Pulmonary artery endothelial cell (primary cell): Measurements from ENCODE around the gene CDX2. TPM values are rescaled to one million over a fixed set of nuclear protein-coding genes. Genes with fewer than 3 reads are reported as not detected.

ENCODE experiments used
- DNase-seq: peaks from one replicate; pipeline ENCODE4 v3.0.0-alpha.2; 2011; ENCODE audit warnings: low read depth, low spot score
- total RNA-seq: library from RNA; depleted of rRNA; stranded (reverse); fragments of >200 nt; gene quantifications from 2 replicates; pipeline ENCODE4 v1.2.3, GENCODE V29; 2014

Gene CDX2
- total RNA-seq, 1 donor from 2014 or later, result not detected

GRCh38 chr13:27928805-27929753, 40.0 kb downstream of the CDX2 start:
- DNase-seq, result no peak

- no peak for DNase-seq
Measured at GRCh38 chr13:27928353-27928804, 40.7 kb downstream of the CDX2 start.

DNA sequence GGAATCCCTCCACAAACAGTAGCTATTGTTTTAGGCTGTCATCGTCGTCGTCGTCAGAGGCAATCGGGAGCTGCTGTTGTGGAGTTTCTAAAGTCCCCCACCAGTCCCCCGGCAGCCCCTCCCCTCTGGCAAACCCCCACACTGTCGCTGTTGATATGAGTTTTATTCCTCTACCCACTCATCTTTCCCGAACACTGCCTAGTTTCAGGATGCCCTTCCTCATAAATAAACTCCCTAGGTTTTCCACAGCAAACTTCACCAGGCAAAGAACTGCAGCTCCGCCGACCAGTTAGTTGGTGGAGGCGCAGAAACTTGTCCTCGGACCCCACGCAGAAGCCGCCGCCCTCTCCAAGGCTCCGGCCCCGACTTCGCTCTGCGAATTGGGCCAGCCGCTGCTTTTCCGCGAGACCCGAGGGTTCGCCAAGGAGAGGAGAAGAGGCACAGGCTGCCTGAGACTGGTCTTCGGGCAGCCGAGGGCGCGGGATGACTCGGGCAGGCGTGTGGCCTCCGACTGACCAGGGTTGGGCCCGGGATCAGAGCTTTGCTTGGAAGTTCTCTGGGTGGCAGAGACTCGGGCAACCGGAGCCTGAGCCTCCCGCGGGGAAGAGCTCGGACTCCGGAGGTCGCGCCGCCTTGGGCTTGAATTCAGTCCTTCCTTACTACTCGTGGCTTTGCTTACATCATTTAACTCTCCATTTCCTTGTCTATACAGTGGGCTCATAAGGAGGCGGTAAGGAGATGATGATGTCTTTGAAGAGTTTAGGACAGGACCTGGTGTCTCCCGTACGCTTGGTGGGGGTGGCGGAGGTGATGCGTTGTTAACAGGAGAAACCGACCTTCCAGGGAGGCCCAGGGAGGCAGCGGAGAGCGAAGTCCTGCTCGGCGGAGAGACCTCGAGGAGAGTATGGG, 41.4 kb downstream of the CDX2 start:
- no peak for DNase-seq

- DNase-seq, result no peak
Measured at GRCh38 chr13:27926644-27927434, 42.3 kb downstream of the CDX2 start.

DNA sequence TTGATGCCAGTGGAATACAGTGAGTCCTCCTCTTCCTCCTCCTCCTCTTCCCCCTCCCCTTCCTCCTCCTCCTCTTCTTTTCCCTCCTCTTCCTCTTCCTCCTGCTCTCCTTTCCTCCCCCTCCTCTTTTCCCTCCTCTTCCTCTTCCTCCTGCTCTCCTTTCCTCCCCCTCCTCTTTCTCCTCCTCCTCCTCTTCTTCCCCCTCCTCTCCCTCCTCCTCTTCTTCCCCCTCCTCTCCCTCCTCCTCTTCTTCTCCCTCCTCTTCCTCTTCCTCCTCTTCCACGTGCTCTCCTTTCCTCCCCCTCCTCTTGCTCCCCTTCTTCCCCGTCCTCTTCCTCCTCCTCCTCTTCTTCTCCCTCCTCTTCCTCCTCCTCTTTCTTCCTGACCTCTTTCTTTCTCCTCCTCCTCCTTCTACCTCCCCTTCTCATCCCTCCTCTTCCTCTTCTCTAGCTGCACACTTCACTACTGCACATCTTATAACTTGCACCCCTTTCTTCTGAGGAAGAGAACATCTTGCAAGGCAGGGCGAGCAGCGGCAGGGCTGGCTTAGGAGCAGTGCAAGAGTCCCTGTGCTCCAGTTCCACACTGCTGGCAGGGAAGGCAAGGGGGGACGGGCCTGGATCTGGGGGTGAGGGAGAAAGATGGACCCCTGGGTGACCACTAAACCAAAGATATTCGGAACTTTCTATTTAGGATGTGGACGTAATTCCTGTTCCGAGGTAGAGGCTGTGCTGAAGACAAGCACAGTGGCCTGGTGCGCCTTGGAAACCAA, 43.7 kb downstream of the CDX2 start:
- DNase-seq, result no peak

DNA sequence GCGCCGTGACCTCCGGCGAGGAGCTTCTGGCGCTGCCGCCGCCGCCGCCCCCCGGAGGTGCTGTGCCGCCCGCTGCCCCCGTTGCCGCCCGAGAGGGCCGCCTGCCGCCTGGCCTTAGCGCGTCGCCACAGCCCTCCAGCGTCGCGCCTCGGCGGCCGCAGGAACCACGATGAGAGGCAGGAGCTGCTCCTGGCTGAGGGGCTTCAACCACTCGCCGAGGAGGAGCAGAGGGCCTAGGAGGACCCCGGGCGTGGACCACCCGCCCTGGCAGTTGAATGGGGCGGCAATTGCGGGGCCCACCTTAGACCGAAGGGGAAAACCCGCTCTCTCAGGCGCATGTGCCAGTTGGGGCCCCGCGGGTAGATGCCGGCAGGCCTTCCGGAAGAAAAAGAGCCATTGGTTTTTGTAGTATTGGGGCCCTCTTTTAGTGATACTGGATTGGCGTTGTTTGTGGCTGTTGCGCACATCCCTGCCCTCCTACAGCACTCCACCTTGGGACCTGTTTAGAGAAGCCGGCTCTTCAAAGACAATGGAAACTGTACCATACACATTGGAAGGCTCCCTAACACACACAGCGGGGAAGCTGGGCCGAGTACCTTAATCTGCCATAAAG, 44.5 kb downstream of the CDX2 start:
- DNase-seq, result no peak

DNA sequence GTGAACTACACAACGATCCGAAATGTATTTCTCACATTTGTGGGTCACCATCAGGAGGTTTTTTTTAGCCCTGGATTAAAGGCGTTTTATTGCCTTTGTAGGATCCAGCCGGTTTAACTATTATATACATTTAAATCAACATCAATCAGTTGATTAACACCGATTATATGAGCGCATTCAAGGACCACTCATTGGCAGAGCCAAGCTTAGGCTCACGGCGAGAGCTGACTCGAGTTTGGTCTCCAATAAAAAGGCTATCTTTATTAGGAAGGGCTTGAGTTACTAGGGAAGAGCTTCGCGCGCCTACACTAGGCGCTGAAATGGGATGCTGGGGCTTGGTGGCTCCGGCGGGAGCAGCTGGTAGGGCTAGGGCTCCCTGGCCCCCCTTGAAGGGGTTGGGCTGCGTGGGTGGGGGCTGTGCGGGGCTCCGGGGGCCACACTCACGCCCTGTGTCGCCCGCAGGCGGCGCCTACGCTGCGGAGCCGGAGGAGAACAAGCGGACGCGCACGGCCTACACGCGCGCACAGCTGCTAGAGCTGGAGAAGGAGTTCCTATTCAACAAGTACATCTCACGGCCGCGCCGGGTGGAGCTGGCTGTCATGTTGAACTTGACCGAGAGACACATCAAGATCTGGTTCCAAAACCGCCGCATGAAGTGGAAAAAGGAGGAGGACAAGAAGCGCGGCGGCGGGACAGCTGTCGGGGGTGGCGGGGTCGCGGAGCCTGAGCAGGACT, 45.2 kb downstream of the CDX2 start:
- DNase-seq, result no peak

DNA sequence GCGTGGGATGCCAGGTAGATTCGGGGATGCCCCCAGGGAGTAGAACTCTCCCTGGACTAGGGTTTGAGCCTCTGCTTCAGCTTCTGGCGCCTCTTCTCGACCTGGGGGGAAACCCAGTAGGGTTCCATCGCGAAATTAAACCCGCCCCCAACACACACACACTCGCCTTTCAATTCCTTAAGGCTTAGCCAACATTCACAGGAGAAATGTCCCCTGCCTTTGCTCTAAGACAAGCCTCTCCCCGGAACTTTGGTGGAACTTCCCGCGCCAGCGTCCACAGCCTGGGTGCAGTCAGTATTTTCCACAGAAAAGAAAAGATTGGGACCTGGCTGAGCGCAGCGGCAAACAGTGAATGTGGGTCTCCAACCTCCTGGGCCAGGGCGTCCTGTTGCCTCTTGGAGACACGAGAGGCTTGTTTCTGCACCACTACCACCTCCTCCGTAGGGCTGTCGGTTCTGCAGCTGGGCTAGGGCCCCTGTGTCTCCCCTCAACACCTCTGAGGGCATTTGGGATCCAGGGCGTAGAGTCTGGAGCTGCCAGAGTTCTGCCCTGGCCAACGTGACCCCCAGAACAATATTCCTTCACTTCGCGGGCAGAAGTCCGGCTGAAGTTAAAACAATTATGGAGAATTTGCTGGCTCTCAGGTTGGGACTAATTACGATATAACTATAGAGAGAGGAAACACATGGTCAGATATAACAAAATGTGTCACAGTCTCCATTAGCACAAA, 46.1 kb downstream of the CDX2 start:
- no peak for DNase-seq

DNA sequence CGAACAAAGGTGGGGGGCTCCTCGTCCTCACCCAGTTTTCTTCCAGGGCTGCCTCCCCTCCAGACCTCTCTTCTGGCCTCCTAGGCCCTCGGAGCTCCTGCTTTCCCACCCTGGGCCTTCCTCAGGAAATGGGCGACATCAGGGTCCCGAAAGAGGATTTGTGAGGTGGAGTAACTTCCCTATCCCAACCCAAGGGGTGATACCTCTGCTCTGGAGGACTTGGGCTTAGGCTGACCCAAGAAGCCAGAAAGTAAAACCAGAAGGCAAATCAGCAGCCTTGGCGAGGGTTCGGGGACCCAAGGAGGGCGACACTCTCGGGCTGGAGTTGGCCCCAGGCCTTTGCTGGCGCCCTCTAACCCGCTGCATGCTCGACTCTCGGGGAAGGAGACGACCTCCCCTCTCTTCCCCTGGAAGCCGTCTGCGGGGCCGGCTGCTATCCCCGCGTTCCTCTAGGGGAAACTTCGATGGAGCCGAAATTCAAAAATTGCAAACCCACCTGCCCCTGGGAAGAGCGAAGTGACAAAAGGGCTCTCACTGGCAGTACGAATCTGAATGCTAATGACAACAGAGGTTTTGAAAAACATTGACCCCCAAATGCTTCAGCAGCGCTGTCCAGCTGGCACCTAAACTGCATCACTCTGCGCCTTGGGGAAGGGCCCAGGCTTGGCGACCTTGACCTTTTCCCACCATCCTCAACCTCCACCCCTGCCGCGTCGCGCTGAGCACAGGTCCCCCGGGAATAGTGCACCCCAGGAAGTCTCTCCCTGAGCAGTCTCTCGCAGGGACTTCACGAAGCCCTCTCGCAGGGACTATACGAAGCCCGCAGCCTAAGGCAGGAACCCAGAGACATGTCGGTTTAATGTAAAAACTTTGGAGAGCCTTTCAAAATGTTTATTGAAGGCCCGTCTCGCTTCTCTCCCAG, 46.9 kb downstream of the CDX2 start:
- no peak for DNase-seq

DNA sequence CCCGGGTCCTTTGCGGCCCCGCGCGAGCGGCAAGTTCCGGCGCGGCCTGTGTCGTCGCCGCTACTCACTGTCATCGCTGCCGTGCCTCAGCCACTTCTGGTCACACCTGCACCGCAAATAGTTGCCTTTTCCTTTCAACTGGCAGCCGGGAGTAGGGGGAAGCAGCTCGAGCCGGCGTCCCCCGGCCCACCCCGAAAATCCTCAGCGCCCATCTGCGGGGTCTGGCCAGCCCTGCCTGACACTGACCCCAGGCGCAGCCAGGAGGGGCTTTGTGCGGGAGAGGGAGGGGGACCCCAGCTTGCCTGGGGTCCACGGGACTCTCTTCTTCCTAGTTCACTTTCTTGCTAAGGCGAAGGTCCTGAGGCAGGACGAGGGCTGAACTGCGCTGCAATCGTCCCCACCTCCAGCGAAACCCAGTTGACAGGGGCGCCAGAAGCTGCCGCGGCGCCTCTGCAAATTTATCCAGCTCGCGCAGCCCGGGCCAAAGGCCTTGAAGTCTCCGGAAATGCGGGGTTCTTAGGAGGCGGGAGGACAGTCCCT, 47.6 kb downstream of the CDX2 start:
- no peak for DNase-seq

DNA sequence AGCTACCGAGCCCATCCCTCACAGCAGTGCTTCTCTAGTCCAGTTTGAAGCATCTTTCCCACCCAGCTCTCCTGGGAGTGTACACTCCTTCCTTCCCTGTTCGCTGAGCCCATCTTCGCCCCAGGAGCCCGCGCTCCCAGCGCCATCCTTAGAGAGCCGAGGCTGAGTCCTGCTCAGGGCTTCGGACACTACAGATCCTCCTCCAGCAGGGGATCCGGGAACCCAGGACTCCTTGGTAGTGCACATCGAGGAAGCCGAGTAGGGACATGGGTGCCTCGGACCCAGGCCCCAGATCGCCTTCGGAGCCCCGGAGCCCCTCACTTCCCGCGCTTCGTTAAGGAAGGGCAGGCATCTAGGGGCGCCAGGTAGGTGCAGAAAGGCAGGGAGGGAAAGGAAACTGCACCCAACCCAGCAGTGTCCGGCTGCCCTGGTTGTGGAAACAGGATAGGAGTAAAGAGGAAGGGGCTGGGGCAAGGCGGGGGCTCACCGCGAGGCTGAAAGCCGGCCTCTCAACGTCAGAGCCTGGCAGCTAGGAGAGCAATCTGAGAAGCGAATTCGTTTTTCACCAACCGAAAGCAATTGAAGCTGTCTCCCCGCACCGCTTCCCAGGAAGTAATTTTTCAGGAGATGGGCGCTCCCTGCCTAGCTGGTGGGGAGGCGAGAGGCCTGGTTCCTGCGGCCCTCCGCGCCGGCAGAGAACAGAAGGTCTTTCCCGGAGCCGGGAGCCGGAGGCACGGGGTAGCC, 48.3 kb downstream of the CDX2 start:
- DNase-seq, result no peak

DNA sequence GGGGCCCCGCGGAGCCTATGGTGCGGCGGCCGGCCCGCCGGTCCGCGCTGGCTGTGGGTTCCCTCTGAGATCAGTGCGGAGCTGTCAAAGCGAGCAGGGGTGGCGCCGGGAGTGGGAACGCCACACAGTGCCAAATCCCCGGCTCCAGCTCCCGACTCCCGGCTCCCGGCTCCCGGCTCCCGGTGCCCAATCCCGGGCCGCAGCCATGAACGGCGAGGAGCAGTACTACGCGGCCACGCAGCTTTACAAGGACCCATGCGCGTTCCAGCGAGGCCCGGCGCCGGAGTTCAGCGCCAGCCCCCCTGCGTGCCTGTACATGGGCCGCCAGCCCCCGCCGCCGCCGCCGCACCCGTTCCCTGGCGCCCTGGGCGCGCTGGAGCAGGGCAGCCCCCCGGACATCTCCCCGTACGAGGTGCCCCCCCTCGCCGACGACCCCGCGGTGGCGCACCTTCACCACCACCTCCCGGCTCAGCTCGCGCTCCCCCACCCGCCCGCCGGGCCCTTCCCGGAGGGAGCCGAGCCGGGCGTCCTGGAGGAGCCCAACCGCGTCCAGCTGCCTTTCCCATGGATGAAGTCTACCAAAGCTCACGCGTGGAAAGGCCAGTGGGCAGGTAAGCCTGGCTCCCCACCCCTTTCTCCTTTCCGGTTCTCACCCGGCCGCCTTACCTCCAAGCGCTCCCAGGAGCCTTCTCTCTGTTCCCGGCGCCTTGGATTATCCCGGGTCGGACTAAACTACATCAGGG, 49.0 kb downstream of the CDX2 start, which contains the start of gene PDX1:
TSS of gene PDX1 (plus strand) at position 67 of the 743 bp plus-strand sequence. CDS start at position 206, 139 bp downstream.
- DNase-seq, result no peak

- DNase-seq, result no peak
Measured at GRCh38 chr13:27919659-27919933, 49.5 kb downstream of the CDX2 start.

GRCh38 chr13:27918918-27919658, 50.0 kb downstream of the CDX2 start:
- DNase-seq, result no peak
